GM21723 (cell line): ENCODE results near the gene PRAF2.
A peak's percentile ranks its signal among the peaks of the same experiment; 100 is the strongest.

Experiments used
- ATAC-seq: cut with Tn5 transposase; IDR thresholded peaks from one replicate; pipeline ENCODE4 v1.9.1; 2021; ENCODE audit warnings: mild to moderate bottlenecking, moderate library complexity; ENCODE audit not compliant: unreplicated experiment

The PRAF2 gene

DNA sequence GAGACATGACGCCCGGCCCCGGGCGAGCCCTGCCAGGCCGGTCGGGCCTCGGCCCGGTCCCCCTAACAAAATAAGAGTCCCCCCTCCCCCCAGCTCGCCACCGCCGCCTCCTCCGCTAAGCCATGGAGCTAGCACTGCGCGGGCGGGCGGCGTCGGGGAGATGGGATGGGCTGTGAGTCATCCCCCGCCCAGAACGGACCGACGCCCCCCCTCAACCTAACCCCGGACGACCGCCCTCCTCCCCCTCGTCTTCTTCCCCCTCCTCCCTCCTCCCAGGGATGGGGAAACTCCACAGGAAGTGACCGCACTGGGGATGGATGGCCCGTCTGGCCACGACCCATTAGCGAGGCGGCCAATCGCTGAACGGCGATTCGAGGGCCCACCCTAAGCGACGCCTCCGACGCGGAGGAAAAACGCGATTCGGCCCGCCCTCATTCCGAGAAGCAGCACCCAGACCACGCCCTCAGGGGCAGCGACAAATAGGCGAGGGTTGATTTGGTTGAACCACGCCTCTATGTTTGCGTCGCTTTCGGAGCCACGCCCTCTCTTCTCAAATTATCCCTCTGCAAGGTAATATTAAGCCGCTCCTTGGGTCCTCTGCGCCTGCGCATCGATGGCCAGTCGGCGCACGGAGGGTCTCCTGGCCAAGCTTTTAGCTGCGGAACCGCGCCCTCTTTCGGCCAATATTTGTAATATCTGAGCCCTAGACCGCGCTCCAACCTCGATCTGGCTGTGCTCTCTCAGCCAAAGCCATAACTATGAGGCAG, 30.4 kb downstream of the PRAF2 start, which contains the start of gene TFE3:
TSS of gene TFE3 (minus strand) at position 138 of the 767 bp plus-strand sequence. CDS start at position 7, 131 bp downstream.
- ATAC-seq, result peak; percentile 91

DNA sequence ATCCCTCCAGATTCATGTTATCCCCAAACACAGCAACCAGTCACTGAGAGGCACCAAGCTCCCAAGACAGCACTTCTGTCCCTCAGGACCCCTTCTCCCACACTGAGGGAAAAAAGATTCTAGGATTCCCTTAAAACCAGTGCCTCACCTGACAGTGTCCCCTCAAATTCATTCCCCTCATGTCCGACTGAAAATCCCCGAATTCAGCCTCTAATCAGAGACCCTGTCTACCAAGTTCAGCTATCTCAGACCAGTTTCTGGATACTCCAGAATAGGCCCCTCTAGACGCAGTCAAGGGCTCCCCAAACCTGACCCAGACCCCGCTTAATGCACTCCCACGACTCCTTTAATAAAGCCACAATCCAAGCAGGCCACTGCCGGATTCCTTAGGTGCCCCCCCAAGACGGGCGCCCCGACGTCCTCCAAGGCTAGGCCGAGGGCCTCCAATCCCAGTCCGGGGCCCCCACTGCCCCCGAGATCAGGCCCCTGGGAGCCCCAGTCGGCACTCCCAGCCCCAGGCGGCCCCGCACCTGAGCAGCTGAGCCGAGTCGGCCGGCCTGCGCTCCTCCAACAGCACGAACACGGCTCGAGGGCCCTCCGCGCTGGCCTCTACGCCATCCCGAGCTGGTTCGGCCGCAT, 31.1 kb downstream of the PRAF2 start:
- ATAC-seq, result no peak

DNA sequence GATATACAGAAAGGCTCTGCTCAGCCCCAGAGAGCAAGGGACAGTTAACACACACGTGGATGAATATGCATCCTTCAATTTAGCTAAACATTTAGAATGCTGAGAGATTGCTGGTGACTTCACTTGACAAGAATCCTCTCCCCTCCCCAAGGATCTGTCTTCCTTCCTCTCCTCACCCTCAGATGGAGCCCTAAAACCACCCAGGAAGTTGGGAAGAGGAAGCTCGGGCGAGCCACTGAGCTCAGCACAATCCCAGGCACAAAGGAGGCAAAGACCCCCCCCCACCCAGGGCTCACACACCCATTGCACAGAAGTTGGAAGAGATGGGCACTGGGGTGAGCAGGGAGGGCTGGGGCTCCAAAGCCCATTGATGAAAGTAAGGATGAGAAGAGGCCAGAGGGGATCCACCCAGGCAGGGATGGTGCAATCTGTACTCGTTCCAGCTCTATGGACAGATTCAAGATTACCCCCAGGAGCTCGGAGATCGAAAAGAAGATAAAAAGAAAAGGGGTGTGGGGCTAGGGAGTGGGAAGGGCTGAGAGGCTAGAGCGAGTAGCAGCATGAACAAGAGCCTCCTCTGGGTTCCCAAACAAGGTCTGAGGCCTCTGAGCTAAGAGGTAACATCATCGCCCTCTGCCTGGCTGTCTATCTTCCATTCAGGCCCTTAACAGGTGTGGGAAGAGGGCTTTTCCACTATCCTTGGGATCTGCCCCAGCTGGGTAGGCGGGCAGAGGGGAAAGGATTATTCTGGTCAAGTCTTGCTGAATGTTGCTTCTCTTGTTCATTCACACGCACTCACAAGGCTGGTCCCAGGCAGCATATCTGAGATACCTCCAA, 31.8 kb downstream of the PRAF2 start:
- ATAC-seq, result no peak

DNA sequence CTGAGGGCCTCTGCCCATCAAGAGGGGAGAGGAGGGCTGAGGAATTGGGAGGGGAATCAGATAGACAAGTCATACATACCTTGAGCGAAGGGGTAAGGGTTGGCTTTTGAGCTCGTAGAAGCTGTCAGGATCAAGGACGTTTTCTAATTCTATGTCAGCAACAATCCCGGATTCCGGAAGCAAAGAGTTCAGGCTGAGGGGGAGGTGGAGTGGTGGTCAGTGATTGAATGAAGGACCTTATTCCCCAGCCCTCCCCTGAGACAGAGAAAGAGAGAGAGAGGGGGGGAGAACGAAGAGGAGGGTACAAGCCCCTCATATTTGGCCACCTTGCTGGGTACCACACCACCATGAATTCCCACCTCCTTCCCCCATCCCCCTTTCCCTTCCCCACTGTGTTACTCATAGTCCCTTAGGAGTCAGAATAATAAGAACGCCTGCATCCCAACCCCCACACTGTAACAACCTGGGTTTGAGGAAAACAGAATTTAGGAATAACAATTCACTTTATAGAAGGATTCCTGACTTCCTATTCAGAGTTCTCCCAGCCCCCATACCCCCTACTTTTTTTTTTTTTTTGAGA, 33.3 kb downstream of the PRAF2 start:
- no peak for ATAC-seq

DNA sequence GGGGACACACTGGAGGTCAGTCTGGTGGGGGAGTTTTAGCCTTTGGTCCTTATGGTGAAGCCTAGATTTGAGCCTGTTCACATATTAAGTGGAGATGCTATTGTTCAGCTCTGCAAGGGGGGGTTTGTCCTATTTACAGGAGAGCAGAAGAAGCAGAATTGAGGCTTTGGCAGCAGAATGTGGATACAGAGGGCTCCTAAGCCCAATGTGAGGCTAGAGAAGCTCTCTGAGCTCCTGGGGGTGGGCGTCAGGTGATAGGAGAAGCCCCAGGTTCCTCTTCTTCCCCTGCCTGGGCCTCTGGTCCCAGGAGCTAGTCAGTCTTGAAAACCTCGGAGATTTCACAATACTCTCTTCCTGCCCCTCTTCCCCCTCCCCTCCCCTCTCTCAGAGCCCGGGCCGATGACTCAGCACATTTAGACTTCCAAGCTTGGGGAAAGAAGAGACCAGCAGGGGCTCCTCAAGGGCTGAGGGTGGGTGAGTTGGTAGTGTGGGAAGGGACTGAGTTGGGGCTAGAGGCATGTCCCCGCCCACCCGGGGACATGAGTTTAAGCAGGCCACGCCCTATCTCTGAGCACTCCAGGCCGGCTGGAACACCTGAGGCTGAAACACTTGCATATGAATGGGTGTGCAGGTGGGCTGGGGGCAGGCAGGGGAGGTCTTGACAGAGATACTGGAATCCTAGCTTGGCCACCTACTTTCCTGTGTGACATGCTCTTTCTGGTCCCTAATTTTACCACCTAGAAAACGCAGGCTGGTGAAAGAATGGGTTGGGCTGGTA, 34.0 kb downstream of the PRAF2 start:
- no peak for ATAC-seq

DNA sequence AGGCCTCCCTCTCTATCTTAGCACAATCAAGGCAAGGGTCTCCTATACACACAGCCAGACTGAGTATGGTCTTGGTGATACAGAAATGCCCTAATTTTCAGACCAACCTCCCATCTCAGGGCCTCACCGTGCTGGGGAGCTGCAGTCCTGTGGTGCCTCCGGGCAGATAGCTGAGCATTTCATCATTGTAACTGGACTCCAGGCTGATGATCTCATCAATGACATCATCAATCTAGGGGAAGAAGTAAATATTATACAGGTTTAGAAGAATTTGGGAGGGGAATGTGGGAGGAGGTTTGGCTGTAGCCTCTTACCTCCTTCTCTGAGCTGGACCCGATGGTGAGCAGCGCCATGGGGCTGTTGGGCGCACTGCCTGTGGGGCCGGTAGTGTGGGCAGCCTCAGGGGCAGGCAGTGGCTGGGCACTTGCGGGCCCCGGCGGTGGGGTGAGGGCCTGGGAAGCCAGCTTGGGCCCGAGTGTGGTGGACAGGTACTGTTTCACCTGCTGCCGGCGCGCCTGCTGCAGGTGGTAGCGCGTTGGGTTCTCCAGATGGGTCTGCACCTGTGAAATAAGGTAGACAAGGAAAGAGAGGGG, 35.8 kb downstream of the PRAF2 start:
- no peak for ATAC-seq

DNA sequence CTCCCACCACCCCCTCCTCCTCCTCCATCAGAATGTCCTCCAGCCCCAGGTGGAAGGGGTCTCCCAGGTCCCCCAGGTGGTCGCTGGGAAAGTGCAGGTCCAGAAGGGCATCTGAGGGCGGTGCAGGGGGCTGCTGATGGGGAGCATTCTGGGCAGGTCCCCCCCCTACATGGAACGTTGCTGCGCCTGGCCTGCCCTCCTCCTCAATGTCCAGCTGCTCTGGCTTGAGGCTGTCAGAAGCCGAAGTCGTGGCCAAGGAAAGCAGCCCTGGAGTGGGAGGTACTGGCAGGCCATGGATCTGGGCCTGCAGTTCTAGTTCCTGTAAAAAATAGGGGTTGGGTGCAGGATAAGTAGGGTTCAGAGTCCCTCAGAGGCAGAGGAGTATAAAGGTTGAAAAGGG, 43.5 kb downstream of the PRAF2 start:
- no peak for ATAC-seq

DNA sequence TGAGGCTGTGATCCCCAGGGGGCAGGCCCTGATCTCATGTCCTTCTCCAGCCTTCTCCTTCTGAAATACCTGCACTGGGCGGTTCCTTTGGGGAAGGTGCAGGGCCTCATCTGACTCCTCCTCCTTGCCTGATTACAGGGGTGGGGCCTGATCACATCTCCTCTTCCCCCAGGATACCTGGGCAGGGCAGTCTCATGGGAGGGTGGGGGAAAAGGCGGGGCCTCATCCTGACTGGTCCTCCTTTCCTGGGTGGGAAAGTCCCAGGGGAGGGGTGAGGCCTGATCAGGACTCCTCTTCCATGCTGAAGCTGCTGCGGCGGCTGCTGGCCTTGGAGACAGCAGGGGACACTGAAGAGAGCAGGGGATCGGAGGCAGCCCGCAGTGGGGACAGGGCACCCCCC, 43.9 kb downstream of the PRAF2 start:
- no peak for ATAC-seq
